Activated CD8-positive, alpha-beta T cell treated with anti-CD3 and anti-CD28 coated beads for 36 hours (primary cell): ENCODE data around the gene SMIM14. TPM values are rescaled to one million over a fixed set of nuclear protein-coding genes. Genes with fewer than 3 reads are reported as not detected.

Experiments
- ATAC-seq: fragments of 200-7000 bp; cut with Tn5 transposase; one replicate; pipeline ENCODE4 v1.10.0; 2021; ENCODE audit warnings: mild to moderate bottlenecking, moderate library complexity
- CTCF ChIA-PET: fragments of 350-600 bp; sonication (Branson Sonifier 250); formaldehyde crosslinking; loops from one replicate; lab custom pipeline; 2021; ENCODE audit warnings: antibody characterized with exemption; lab: Charles Lee
- POLR2A ChIA-PET: fragments of 350-600 bp; sonication (Branson Sonifier 250); formaldehyde crosslinking; loops from one replicate; lab custom pipeline; 2021; ENCODE audit warnings: antibody characterized with exemption; lab: Charles Lee
- DNase-seq: peaks from one replicate; pipeline ENCODE4 v3.0.0-alpha.2; 2020
- H3K27ac Mint-ChIP-seq: one replicate; pipeline ENCODE4 v1.8.0; 2021; ENCODE audit warnings: mild to moderate bottlenecking, mixed read lengths
- H3K27me3 Mint-ChIP-seq: one replicate; pipeline ENCODE4 v1.8.0; 2021; ENCODE audit warnings: mixed read lengths
- H3K36me3 Mint-ChIP-seq: one replicate; pipeline ENCODE4 v1.8.0; 2021; ENCODE audit warnings: low read depth, mixed read lengths
- H3K4me1 Mint-ChIP-seq: one replicate; pipeline ENCODE4 v1.8.0; 2021; ENCODE audit warnings: low read depth, mixed read lengths
- H3K4me3 Mint-ChIP-seq: one replicate; pipeline ENCODE4 v1.8.0; 2021; ENCODE audit warnings: mild to moderate bottlenecking, moderate library complexity, mixed read lengths
- H3K9me3 Mint-ChIP-seq: one replicate; pipeline ENCODE4 v1.8.0; 2021; ENCODE audit warnings: mixed read lengths
- CTCF ChIP-seq: fragments of 200-600 bp; IDR thresholded peaks from one replicate; pipeline ENCODE4 v1.8.0; 2022; ENCODE audit warnings: antibody characterized with exemption, mild to moderate bottlenecking
- intact Hi-C: fragments of 100-400 bp; cut with micrococcal nuclease; formaldehyde crosslinking; loops from one replicate; pipeline ENCODE4 v1.10.0; 2022
- total RNA-seq, 2 experiments: library from RNA; stranded (reverse); gene quantifications; one replicate each; pipeline ENCODE4 v1.2.3, GENCODE V29; 2021

The SMIM14 gene
- total RNA-seq, 2 experiments from 2014 or later: 0.87 to 2.0 TPM

- ATAC-seq (no peak), DNase-seq (no peak)
- intact Hi-C loops: no loop called here
- H3K27ac Mint-ChIP-seq: no peak overlapping the region
- no peak for TF ChIP-seq CTCF
- no peaks in the 10 kb centered on the region for H3K27me3 Mint-ChIP-seq
- H3K9me3 Mint-ChIP-seq: no peaks in the 10 kb centered on the region
- H3K36me3 Mint-ChIP-seq: no peaks in the 10 kb centered on the region
- H3K4me1 Mint-ChIP-seq: peaks cover 5% of the 10 kb centered on the region
- ChIA-PET POLR2A (no interaction called here), CTCF (no interaction called here)
- H3K4me3 Mint-ChIP-seq: no peak overlapping the region
Observed at GRCh38 chr4:39571504-39571903, 67.2 kb downstream of the SMIM14 start.

DNA sequence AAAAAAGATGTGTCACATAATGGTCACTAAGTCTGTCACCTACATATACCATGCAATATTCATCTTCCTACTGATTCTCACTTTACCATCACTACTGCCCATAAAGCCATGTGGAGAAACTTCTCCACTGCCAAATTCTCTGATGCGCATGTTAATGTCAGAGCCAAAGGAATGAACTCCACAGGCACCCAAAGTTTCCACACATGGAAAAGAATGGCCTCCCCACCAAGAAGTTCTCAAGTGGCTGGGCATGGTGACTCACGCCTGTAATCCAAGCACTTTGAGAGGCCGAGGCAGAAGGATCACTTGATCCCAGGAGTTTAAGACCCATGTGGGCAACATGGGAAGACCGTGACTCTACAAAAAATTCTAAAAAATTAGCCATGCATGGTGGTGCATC is 67.6 kb downstream of the SMIM14 start:
- Mint-ChIP-seq H3K36me3 (peaks cover 3% of the 10 kb centered on the region), H3K27me3 (no peaks in the 10 kb centered on the region), H3K4me1 (peaks cover 5% of the 10 kb centered on the region), H3K27ac (no peak overlapping the region), H3K4me3 (no peak overlapping the region), H3K9me3 (peaks cover 2% of the 10 kb centered on the region)
- DNase-seq: no peak
- intact Hi-C loops: no loop called here
- POLR2A ChIA-PET: no interaction called here
- CTCF ChIA-PET: no interaction called here
- no peak for TF ChIP-seq CTCF
- ATAC-seq: no peak

- intact Hi-C loops: no loop called here
- Mint-ChIP-seq H3K4me1 (peaks cover 5% of the 10 kb centered on the region), H3K9me3 (peaks cover 2% of the 10 kb centered on the region), H3K36me3 (peaks cover 8% of the 10 kb centered on the region), H3K4me3 (no peak overlapping the region), H3K27me3 (no peaks in the 10 kb centered on the region), H3K27ac (no peak overlapping the region)
- DNase-seq (no peak), ATAC-seq (no peak)
- ChIA-PET CTCF (interaction anchor here (0.9 to 1.5 kb wide), 3 partner anchors 20 to 100 kb away, joined by 3 read pairs; no protein-coding TSS in a partner anchor), POLR2A (interaction anchor here (0.6 kb wide), 1 partner anchor 64 kb away, joined by 5 read pairs; no protein-coding TSS in a partner anchor)
- TF ChIP-seq CTCF: no peak
Observed at GRCh38 chr4:39569209-39569608, 69.5 kb downstream of the SMIM14 start.

DNA sequence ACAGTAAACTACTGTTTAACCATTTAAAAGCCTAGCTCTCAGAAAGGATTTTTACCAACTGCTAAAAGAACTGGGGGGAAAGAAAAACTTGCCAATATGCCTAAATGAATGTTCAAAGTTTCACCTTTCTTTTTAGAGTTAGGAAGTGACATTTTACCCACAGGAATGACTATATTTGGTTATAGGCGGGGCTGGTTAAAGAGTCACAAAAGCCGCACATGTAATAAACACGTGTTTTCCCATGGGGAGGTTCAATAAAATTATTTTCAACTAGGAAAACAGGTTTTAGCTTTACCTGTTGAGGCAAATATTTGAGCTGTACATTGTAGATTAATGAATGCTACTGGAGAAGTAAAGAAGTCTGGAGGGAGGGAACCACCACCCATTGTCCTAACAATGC is 69.9 kb downstream of the SMIM14 start:
- Mint-ChIP-seq H3K27ac (no peak overlapping the region), H3K36me3 (peaks cover 8% of the 10 kb centered on the region), H3K4me1 (peaks cover 5% of the 10 kb centered on the region), H3K27me3 (no peaks in the 10 kb centered on the region), H3K9me3 (peaks cover 2% of the 10 kb centered on the region), H3K4me3 (no peak overlapping the region)
- CTCF ChIA-PET: interaction anchor here (0.9 to 1.5 kb wide), 3 partner anchors 19 to 100 kb away, joined by 3 read pairs; no protein-coding TSS in a partner anchor
- intact Hi-C loops: no loop called here
- POLR2A ChIA-PET: no interaction called here
- no peak for TF ChIP-seq CTCF
- ATAC-seq (no peak), DNase-seq (no peak)

DNA sequence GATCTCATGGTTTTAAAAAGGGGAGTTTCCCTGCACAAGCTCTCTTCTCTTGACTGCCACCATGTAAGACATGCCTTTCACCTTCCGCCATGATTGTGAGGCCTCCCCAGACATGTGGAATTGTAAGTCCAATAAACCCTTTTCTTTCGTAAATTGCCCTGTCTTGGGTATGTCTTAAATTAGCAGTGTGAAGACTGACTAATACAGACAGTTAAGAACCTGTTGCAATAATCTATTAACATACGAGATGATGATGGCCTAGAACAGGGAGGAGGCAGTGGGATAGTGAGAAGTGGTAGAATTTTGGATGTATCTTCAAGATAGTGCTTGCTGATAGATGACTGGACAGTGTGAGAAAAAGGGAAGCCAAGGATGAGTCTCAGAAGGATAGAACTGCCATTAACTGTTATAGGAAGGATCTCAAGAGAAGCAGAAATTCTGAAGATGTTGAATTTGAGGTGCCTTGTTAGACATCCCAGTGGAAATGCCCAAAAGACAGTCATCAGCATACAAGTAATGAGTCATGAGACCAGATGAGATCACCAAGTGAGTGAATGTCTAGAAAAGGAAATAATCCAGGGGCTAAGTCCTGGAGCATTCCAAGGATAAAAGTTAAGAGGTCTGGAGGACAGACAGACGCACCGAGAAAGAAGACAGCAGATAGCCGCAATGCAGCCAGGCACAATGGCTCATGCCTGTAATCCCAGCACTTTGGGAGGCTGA is 72.6 kb downstream of the SMIM14 start:
- ATAC-seq (no peak), DNase-seq (no peak)
- no peak overlapping the region for H3K4me3 Mint-ChIP-seq
- TF ChIP-seq CTCF: no peak
- intact Hi-C loops: no loop called here
- H3K36me3 Mint-ChIP-seq: peaks cover 8% of the 10 kb centered on the region
- no peak overlapping the region for H3K27ac Mint-ChIP-seq
- no peaks in the 10 kb centered on the region for H3K27me3 Mint-ChIP-seq
- POLR2A ChIA-PET: interaction anchor here (1.0 kb wide), 1 partner anchor 10 kb away, joined by 3 read pairs; no protein-coding TSS in a partner anchor
- H3K9me3 Mint-ChIP-seq: peaks cover 2% of the 10 kb centered on the region
- H3K4me1 Mint-ChIP-seq: peaks cover 5% of the 10 kb centered on the region
- CTCF ChIA-PET: no interaction called here
